ENCODE measurements around the gene TMOD4.

- TF ChIP-seq CTCF (conservative IDR thresholded peaks at IDR 0.05; ENCODE audit: low read length) (no peak), EZH2phosphoT487 (IDR thresholded peaks at IDR 0.05; ENCODE audit: borderline replicate concordance, low read depth, low read length) (no peak)
These were observed 24.2 kb upstream of the TMOD4 start for GRCh38 chr1:151199873-151200581.

All from OCI-LY7 (cell line).